Right lobe of liver (tissue), 4 donors: Measurements from ENCODE around the gene PRRG3.
"Not testable (repeated sequence)": the region's sequence is repeated elsewhere in the genome, so short reads cannot be mapped to it uniquely, and the experiment has no call there.

Experiments used
- POLR2A ChIP-seq: fragments of 450-650 bp; IDR thresholded peaks from one replicate; pipeline ENCODE4 v1.6.1; 2017; ENCODE audit warnings: antibody characterized with exemption, mild to moderate bottlenecking
- TF ChIP-seq, protein P1 (sequence below), 4 donors: fragments of 200-600 bp in 3 of 4; fragments of 450-650 bp in 1 of 4; IDR thresholded peaks; one replicate each; pipeline versions ENCODE4 v1.5.1 to v1.8.0; 2016 to 2022; ENCODE audit warnings: antibody characterized with exemption in 4 of 4, mild to moderate bottlenecking in 2 of 4
- donor health status: DM: no; HTN: no; CAD: no.
- donor health status: DM: no; HTN: no; CAD: no.
- donor health status: DM: no; HTN: yes; CAD: no.

DNA sequence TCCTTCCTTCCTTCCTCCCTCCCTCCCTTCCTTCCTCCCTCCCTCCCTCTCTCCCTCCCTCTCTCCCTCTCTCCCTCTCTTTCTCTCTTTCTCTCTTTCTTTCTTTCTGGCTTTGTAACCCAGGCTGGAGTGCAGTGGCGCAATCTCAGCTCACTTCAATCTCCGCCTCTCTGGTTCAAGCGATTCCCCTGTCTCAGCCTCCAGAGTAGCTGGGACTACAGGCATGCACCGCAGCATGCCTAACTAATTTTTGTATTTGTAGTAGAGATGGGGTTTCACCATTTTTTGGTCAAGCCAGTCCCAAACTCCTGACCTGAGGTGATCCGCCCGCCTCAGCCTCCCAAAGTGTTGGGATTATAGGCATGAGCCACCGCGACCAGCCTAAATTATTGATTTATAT lies 1.8 kb downstream of the PRRG3 start:
- TF ChIP-seq POLR2A: not testable (repeated sequence)
- TF ChIP-seq, protein P1, sequence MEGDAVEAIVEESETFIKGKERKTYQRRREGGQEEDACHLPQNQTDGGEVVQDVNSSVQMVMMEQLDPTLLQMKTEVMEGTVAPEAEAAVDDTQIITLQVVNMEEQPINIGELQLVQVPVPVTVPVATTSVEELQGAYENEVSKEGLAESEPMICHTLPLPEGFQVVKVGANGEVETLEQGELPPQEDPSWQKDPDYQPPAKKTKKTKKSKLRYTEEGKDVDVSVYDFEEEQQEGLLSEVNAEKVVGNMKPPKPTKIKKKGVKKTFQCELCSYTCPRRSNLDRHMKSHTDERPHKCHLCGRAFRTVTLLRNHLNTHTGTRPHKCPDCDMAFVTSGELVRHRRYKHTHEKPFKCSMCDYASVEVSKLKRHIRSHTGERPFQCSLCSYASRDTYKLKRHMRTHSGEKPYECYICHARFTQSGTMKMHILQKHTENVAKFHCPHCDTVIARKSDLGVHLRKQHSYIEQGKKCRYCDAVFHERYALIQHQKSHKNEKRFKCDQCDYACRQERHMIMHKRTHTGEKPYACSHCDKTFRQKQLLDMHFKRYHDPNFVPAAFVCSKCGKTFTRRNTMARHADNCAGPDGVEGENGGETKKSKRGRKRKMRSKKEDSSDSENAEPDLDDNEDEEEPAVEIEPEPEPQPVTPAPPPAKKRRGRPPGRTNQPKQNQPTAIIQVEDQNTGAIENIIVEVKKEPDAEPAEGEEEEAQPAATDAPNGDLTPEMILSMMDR (IDR thresholded peaks at IDR 0.05): not testable (repeated sequence)
